ENCODE measurements around the gene CPLANE1. TPM values are rescaled to one million over a fixed set of nuclear protein-coding genes. Genes with fewer than 3 reads are reported as not detected.
A peak's percentile ranks its signal among the peaks of the same experiment; 100 is the strongest.
"Not testable (repeated sequence)": the region's sequence is repeated elsewhere in the genome, so short reads cannot be mapped to it uniquely, and the experiment has no call there.

Gene CPLANE1
- total RNA-seq: 7.6 and 7.8 TPM in 2 replicates

DNA sequence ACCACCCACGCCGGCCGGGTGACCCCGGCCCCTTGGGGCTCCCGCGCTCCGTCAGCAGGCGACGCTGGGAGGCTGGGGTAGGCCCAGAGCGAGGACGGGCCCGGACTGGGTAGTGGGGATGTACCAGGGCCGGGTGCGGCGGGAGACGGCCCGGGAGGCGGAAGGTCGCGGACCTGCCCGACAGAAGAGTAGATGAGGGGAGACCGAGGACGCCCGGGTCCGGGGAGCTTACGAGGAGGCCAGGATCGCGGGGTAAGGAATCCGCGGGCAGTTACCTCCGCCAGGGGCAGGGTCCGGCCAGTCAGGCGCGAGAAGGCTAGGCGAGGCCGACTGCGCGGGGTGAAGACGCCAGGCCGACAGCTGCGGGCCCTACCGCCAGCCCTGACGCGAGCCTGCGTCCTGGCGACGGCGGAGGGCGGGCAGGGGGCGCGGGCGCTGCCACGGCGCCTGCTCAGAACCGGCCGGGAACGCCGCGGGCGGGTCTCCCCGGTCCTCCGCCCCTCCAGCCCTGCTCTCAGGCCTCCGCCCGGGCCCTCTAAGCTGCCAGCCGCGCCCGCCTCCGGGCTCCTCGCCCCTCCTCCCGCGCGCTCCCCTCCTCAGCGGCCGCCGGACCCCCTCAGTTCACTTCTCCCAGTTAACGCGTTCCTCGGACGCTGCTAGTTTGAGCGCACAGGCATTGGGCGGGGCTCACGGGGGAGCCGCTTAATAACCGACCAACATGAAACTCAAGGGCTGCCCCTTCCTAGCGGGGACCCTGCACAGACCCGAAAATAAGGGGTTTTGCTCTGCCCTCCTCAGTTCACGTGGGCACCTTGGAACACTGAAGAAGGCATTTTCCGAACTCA lies at the start of gene CPLANE1:
TSS of gene CPLANE1 (minus strand) at position 407 of the 845 bp plus-strand sequence. CDS start 1,678 bp downstream, outside the sequence.
- Mint-ChIP-seq H3K9me3 (peaks cover under 1% of the 10 kb centered on the region), H3K27ac (peak within 1 kb of the TSS; percentile 75), H3K36me3 (ENCODE audit: low read depth) (no peaks in the 10 kb centered on the region), H3K4me1 (peaks cover 10% of the 10 kb centered on the region), H3K4me3 (peak within 1 kb of the TSS; percentile 88), H3K27me3 (no peaks in the 10 kb centered on the region)
- DNase-seq: peak; percentile 89
- intact Hi-C loops (cut with micrococcal nuclease): loop anchor here (2.0 to 10.0 kb wide), 3 partner anchors 46 to 372 kb away; partner anchors contain the start of gene NIPBL

DNA sequence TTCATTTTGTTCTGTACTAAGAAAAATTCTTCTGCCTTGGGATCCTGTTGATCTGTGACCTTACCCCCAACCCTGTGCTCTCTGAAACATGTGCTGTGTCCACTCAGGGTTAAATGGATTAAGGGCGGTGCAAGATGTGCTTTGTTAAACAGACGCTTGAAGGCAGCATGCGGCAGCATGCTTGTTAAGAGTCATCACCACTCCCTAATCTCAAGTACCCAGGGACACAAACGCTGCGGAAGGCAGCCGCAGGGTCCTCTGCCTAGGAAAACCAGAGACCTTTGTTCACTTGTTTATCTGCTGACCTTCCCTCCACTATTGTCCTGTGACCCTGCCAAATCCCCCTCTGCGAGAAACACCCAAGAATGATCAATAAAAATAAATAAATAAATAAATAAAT lies 47.1 kb upstream of the CPLANE1 start:
- not testable (repeated sequence) for H3K9me3 Mint-ChIP-seq, DNase-seq, H3K4me1 Mint-ChIP-seq, H3K27ac Mint-ChIP-seq, H3K4me3 Mint-ChIP-seq, H3K27me3 Mint-ChIP-seq
- intact Hi-C loops (cut with micrococcal nuclease): loop anchor here (10.0 kb wide), 1 partner anchor 52 kb away; the partner anchor contains the start of gene CPLANE1
- H3K36me3 Mint-ChIP-seq (ENCODE audit: low read depth): peaks cover 45% of the 10 kb centered on the region

DNA sequence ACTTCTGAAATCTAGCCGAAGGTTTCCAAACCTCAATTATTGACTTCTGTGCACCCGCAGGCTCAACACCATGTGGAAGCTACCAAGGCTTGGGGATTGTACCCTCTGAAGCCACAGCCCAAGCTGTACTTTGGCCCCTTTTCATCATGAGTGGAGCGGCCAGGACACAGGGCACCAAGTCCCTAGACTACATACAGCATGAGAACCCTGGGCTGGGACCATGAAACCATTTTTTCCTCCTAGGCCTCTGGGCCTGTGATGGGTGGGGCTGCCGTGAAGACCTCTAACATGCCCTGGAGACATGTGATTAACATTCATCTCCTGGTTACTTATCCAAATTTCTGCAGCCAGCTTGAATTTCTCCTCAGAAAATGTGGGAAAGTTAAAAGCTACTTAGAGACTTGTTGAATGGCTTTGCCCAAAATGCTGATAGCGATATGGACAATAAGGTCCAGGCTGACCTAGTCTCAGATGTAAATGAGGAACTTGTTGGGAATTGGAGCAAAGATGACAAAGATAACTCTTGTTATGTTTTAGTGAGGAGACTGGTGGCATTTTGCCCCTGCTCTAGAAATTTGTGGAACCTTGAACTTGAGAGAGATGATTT lies 34.1 kb upstream of the CPLANE1 start:
- intact Hi-C loops (cut with micrococcal nuclease): no loop called here
- H3K4me1 Mint-ChIP-seq: no peaks in the 10 kb centered on the region

DNA sequence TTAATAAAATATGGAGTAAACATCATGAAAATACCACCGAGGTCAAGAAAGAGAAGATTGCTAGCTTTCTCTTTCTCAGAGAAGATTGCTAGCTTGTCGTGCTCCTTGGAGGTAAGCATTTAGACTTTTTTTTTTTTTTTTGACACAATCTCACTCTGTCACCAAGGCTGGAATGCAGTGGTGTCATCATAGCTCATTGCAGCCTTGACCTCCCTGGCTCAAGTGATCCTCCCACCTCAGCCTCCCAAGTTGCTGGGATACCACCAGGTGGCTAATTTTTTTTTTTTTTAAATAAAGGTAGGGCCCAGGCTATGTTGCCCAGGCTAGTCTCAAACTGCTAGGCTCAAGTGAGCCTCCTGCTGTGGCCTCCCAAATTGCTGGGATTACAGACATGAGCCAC lies 26.3 kb upstream of the CPLANE1 start:
- Mint-ChIP-seq H3K27me3 (no peaks in the 10 kb centered on the region), H3K4me3 (no peak overlapping the region), H3K36me3 (ENCODE audit: low read depth) (no peaks in the 10 kb centered on the region), H3K9me3 (peaks cover 9% of the 10 kb centered on the region), H3K4me1 (no peaks in the 10 kb centered on the region), H3K27ac (no peak overlapping the region)
- DNase-seq: no peak
- intact Hi-C loops (cut with micrococcal nuclease): no loop called here

More for the DNA sequence above, 34.1 kb upstream of the CPLANE1 start:
- peaks cover 23% of the 10 kb centered on the region for H3K9me3 Mint-ChIP-seq
- no peak overlapping the region for H3K4me3 Mint-ChIP-seq
- H3K36me3 Mint-ChIP-seq (ENCODE audit: low read depth): peaks cover 9% of the 10 kb centered on the region
- H3K27me3 Mint-ChIP-seq: no peaks in the 10 kb centered on the region
- DNase-seq: no peak
- no peak overlapping the region for H3K27ac Mint-ChIP-seq

- no peak overlapping the region for H3K4me3 Mint-ChIP-seq
- peaks cover 13% of the 10 kb centered on the region for H3K9me3 Mint-ChIP-seq
- H3K27ac Mint-ChIP-seq: no peak overlapping the region
- no peaks in the 10 kb centered on the region for H3K27me3 Mint-ChIP-seq
- intact Hi-C loops (cut with micrococcal nuclease): no loop called here
- H3K4me1 Mint-ChIP-seq: no peaks in the 10 kb centered on the region
- H3K36me3 Mint-ChIP-seq (ENCODE audit: low read depth): no peaks in the 10 kb centered on the region
- DNase-seq: no peak
Observed at GRCh38 chr5:37272511-37272910, 23.3 kb upstream of the CPLANE1 start.

- H3K4me1 Mint-ChIP-seq; H3K27me3 Mint-ChIP-seq; intact Hi-C loops (cut with micrococcal nuclease); H3K36me3 Mint-ChIP-seq (ENCODE audit: low read depth); H3K4me3 Mint-ChIP-seq; DNase-seq; H3K27ac Mint-ChIP-seq: not testable (repeated sequence)
- H3K9me3 Mint-ChIP-seq: peaks cover 18% of the 10 kb centered on the region
Observed at GRCh38 chr5:37268100-37268499, 18.9 kb upstream of the CPLANE1 start.

GRCh38 chr5:37255774-37256358 lies 6.7 kb upstream of the CPLANE1 start:
- no peak overlapping the region for H3K27ac Mint-ChIP-seq

DNA sequence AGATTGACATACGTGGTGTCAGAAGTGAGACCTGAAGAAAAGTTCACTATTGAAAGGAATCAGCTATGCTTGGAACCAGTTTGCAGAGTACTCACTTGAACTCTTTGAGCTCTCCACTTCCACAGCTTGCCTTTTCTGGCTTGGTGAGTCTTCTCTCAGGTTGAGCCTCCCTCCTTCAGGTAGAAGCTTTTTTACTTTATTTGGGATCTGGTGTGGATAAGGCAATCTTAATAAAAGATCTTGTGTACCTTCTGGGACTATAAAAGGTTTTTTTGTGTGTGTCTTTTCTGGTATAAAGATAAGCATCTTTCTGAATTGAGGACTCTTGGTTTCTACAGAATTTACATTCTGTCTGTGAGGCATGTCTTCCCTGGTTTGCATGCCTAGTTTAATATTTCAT lies 5.4 kb upstream of the CPLANE1 start:
- intact Hi-C loops (cut with micrococcal nuclease): no loop called here

More at GRCh38 chr5:37255774-37256358, 6.7 kb upstream of the CPLANE1 start:
- DNase-seq: no peak
- H3K4me1 Mint-ChIP-seq: no peaks in the 10 kb centered on the region
- H3K27me3 Mint-ChIP-seq: no peaks in the 10 kb centered on the region
- H3K9me3 Mint-ChIP-seq: peaks cover 5% of the 10 kb centered on the region
- intact Hi-C loops (cut with micrococcal nuclease): no loop called here
- H3K36me3 Mint-ChIP-seq (ENCODE audit: low read depth): no peaks in the 10 kb centered on the region
- H3K4me3 Mint-ChIP-seq: no peak overlapping the region

GRCh38 chr5:37251665-37252064 lies 2.5 kb upstream of the CPLANE1 start:
- Mint-ChIP-seq H3K4me3 (no peak overlapping the region), H3K4me1 (peaks cover 8% of the 10 kb centered on the region), H3K27ac (no peak overlapping the region), H3K27me3 (no peaks in the 10 kb centered on the region), H3K36me3 (ENCODE audit: low read depth) (no peaks in the 10 kb centered on the region), H3K9me3 (peaks cover 5% of the 10 kb centered on the region)
- intact Hi-C loops (cut with micrococcal nuclease): no loop called here
- no peak for DNase-seq

More for the DNA sequence above, 5.4 kb upstream of the CPLANE1 start:
- Mint-ChIP-seq H3K36me3 (ENCODE audit: low read depth) (no peaks in the 10 kb centered on the region), H3K27ac (no peak overlapping the region), H3K4me1 (peaks cover 7% of the 10 kb centered on the region), H3K4me3 (no peak overlapping the region), H3K9me3 (peaks cover 5% of the 10 kb centered on the region), H3K27me3 (no peaks in the 10 kb centered on the region)
- DNase-seq: no peak

- H3K4me1 Mint-ChIP-seq: peaks cover 10% of the 10 kb centered on the region
- intact Hi-C loops (cut with micrococcal nuclease): loop anchor here (2.0 to 10.0 kb wide), 3 partner anchors 45 to 373 kb away; partner anchors contain the start of gene NIPBL
- H3K4me3 Mint-ChIP-seq: peak overlapping the region; percentile 88
- peak overlapping the region; percentile 75 for H3K27ac Mint-ChIP-seq
- no peaks in the 10 kb centered on the region for H3K27me3 Mint-ChIP-seq
- DNase-seq: no peak
- peaks cover 5% of the 10 kb centered on the region for H3K9me3 Mint-ChIP-seq
- no peaks in the 10 kb centered on the region for H3K36me3 Mint-ChIP-seq (ENCODE audit: low read depth)
Observed at GRCh38 chr5:37249815-37250164, 614 bp upstream of the CPLANE1 start.

- H3K4me3 Mint-ChIP-seq: peak overlapping the region; percentile 84
- H3K4me1 Mint-ChIP-seq: peaks cover 10% of the 10 kb centered on the region
- intact Hi-C loops (cut with micrococcal nuclease): loop anchor here (2.0 to 10.0 kb wide), 3 partner anchors 46 to 372 kb away; partner anchors contain the start of gene NIPBL
- no peak for DNase-seq
- H3K27ac Mint-ChIP-seq: no peak overlapping the region
- no peaks in the 10 kb centered on the region for H3K27me3 Mint-ChIP-seq
- no peaks in the 10 kb centered on the region for H3K9me3 Mint-ChIP-seq
- no peaks in the 10 kb centered on the region for H3K36me3 Mint-ChIP-seq (ENCODE audit: low read depth)
Observed at GRCh38 chr5:37248421-37248969, 681 bp downstream of the CPLANE1 start.

DNA sequence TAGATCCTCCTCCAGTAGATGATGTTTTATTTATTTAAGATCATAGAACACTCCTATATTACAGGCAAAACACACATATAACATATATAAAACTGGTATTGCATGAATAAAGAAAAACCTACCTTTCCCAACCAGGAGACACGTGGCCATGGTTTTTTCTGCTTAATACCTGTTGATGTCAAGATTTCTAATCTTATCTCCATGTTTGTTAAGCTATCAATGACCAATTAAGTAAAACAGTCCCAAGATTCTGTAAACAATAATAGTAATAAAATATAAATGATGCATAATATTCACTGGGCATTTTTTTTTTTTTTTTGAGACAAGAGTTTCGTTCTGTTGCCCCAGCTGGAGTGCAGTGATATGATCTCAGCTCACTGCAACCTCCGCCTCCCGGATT lies 1.7 kb downstream of the CPLANE1 start:
- Mint-ChIP-seq H3K36me3 (ENCODE audit: low read depth) (no peaks in the 10 kb centered on the region), H3K9me3 (no peaks in the 10 kb centered on the region), H3K27me3 (no peaks in the 10 kb centered on the region), H3K4me3 (peak overlapping the region; percentile 19), H3K27ac (no peak overlapping the region), H3K4me1 (peaks cover 10% of the 10 kb centered on the region)
- intact Hi-C loops (cut with micrococcal nuclease): loop anchor here (5.0 to 10.0 kb wide), 2 partner anchors 47 to 140 kb away; no protein-coding TSS in a partner anchor
- DNase-seq: no peak

DNA sequence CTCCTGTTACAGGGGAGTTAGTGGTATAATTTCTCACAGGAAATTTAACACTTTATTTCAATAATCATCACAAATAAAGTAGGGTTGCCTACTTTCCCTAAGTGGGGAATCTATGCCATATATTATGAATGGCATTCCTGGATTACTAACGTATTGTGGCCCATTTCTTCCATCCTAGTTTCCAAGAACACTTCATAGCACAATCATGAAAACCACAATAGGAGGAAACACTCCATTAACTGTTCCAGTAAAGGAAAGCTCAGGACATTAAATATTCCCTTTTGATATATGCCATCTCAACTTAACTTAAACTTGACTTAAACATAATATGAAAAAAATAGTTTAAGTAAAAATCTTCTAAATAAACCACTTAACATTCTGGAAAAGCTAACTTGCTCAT lies 2.1 kb downstream of the CPLANE1 start:
- Mint-ChIP-seq H3K27me3 (no peaks in the 10 kb centered on the region), H3K9me3 (no peaks in the 10 kb centered on the region), H3K4me1 (peaks cover 10% of the 10 kb centered on the region), H3K36me3 (ENCODE audit: low read depth) (no peaks in the 10 kb centered on the region), H3K4me3 (no peak overlapping the region), H3K27ac (no peak overlapping the region)
- intact Hi-C loops (cut with micrococcal nuclease): loop anchor here (5.0 to 10.0 kb wide), 2 partner anchors 48 to 140 kb away; no protein-coding TSS in a partner anchor
- no peak for DNase-seq
